IMR-90 (cell line): ENCODE measurements around the gene AGBL1. TPM values are rescaled to one million over a fixed set of nuclear protein-coding genes. Genes with fewer than 3 reads are reported as not detected.

Experiments used
- ATAC-seq: fragments of 200-7000 bp; cut with Tn5 transposase; 2 replicates; pipeline ENCODE4 v1.9.1; 2020; ENCODE audit warnings: low read depth, mild to moderate bottlenecking, moderate library complexity
- BruUV-seq: library from RNA; stranded (reverse); fragments of 400-500 nt; replicated peaks from 2 replicates; lab custom pipeline; 2021; lab: Mats Ljungman, UMichigan
- CTCF ChIA-PET: fragments of 300-600 bp; formaldehyde crosslinking; extraction: SDS; loops from one replicate; lab custom pipeline; 2021; ENCODE audit warnings: antibody characterized with exemption; lab: Yijun Ruan, JAX
- POLR2A ChIA-PET: fragments of 300-600 bp; sonication (Branson Sonifier 250); formaldehyde crosslinking; loops from one replicate; lab custom pipeline; 2022; ENCODE audit warnings: antibody characterized with exemption; ENCODE audit not compliant: unreplicated experiment; lab: Charles Lee
- DNase-seq: peaks from one replicate; pipeline ENCODE4 v3.0.0; 2013
- H2AFZ ChIP-seq: replicated peaks from 2 replicates; pipeline ENCODE3; 2013; ENCODE audit warnings: low read length, mild to moderate bottlenecking; ENCODE audit not compliant: poor library complexity
- H2AK5ac ChIP-seq: 2 replicates; pipeline ENCODE4 v1.6.1; 2013; ENCODE audit warnings: low read depth, low read length, inconsistent platforms
- H2AK9ac ChIP-seq: replicated peaks from 2 replicates; pipeline ENCODE3; 2013; ENCODE audit warnings: mild to moderate bottlenecking, low read depth, low read length, moderate library complexity; ENCODE audit not compliant: poor library complexity
- H2BK120ac ChIP-seq: 2 replicates; pipeline ENCODE4 v1.6.1; 2013; ENCODE audit warnings: low read depth, low read length, inconsistent platforms
- H2BK15ac ChIP-seq: 3 replicates; pipeline ENCODE4 v1.6.1; 2013; ENCODE audit warnings: low read depth, low read length, inconsistent platforms
- H2BK20ac ChIP-seq: 2 replicates; pipeline ENCODE4 v1.6.1; 2013; ENCODE audit warnings: low read depth, mild to moderate bottlenecking, inconsistent platforms, low read length, moderate library complexity
- H2BK5ac ChIP-seq: 2 replicates; pipeline ENCODE4 v1.6.1; 2013; ENCODE audit warnings: mild to moderate bottlenecking, low read depth, low read length, inconsistent platforms; ENCODE audit not compliant: poor library complexity, severe bottlenecking
- H3K14ac ChIP-seq: replicated peaks from 2 replicates; pipeline ENCODE4 v1.6.1; 2013; ENCODE audit warnings: low read depth, low read length, inconsistent platforms
- H3K18ac ChIP-seq: 2 replicates; pipeline ENCODE4 v1.6.1; 2013; ENCODE audit warnings: low read depth, low read length, control low read depth
- H3K23ac ChIP-seq: 2 replicates; pipeline ENCODE4 v1.6.1; 2013; ENCODE audit warnings: low read depth, low read length, inconsistent platforms
- H3K27ac ChIP-seq: 2 replicates; pipeline ENCODE4 v1.5.1; 2013; ENCODE audit warnings: mild to moderate bottlenecking, control low read depth, low read length; ENCODE audit not compliant: insufficient read depth
- H3K27me3 ChIP-seq: 2 replicates; pipeline ENCODE4 v1.6.1; 2013; ENCODE audit warnings: low read length; ENCODE audit not compliant: control insufficient read depth, insufficient read depth
- H3K36me3 ChIP-seq: 2 replicates; pipeline ENCODE4 v1.6.1; 2013; ENCODE audit warnings: low read length, mixed read lengths; ENCODE audit not compliant: control insufficient read depth, insufficient read depth
- H3K4ac ChIP-seq: 2 replicates; pipeline ENCODE4 v1.6.1; 2013; ENCODE audit warnings: low read depth, low read length, inconsistent platforms
- H3K4me1 ChIP-seq: 2 replicates; pipeline ENCODE4 v1.6.1; 2013; ENCODE audit warnings: low read length, mixed read lengths; ENCODE audit not compliant: control insufficient read depth, insufficient read depth
- H3K4me2 ChIP-seq: 2 replicates; pipeline ENCODE4 v1.6.1; 2013; ENCODE audit warnings: low read depth, mild to moderate bottlenecking, control low read depth, low read length, moderate library complexity
- H3K4me3 ChIP-seq: 2 replicates; pipeline ENCODE4 v1.5.1; 2013; ENCODE audit warnings: low read depth, mild to moderate bottlenecking, control low read depth, low read length, moderate library complexity; ENCODE audit not compliant: insufficient read depth
- H3K56ac ChIP-seq: 2 replicates; pipeline ENCODE4 v1.6.1; 2013; ENCODE audit warnings: low read length, inconsistent platforms; ENCODE audit not compliant: insufficient read depth; ENCODE audit errors: extremely low read depth
- H3K79me1 ChIP-seq, 2 experiments: 2 replicates each; pipeline ENCODE4 v1.6.1; 2013; ENCODE audit warnings: low read length in 2 of 2, inconsistent platforms in 1 of 2, low read depth in 1 of 2
- H3K9ac ChIP-seq: 2 replicates; pipeline ENCODE4 v1.6.1; 2013; ENCODE audit warnings: low read depth, low read length, control low read depth
- H3K9me1 ChIP-seq: 2 replicates; pipeline ENCODE4 v1.6.1; 2013; ENCODE audit warnings: low read length, inconsistent platforms; ENCODE audit not compliant: insufficient read depth
- H3K9me3 ChIP-seq: 2 replicates; pipeline ENCODE4 v1.6.1; 2013; ENCODE audit warnings: low read length; ENCODE audit not compliant: control insufficient read depth, insufficient read depth
- H4K20me1 ChIP-seq: 2 replicates; pipeline ENCODE4 v1.6.1; 2013; ENCODE audit warnings: low read length, inconsistent platforms; ENCODE audit not compliant: insufficient read depth
- H4K5ac ChIP-seq: 2 replicates; pipeline ENCODE4 v1.6.1; 2013; ENCODE audit warnings: mild to moderate bottlenecking, low read depth, low read length, control low read depth
- H4K8ac ChIP-seq, 2 experiments: 2 replicates each; pipeline ENCODE4 v1.6.1; 2013; ENCODE audit warnings: low read depth in 2 of 2, low read length in 2 of 2, control low read depth in 1 of 2, inconsistent platforms in 1 of 2
- H4K91ac ChIP-seq: 2 replicates; pipeline ENCODE4 v1.6.1; 2013; ENCODE audit warnings: low read depth, low read length, inconsistent platforms; ENCODE audit not compliant: insufficient read depth
- BHLHE40 ChIP-seq: fragments of 150-350 bp; IDR thresholded peaks from 2 replicates; pipeline ENCODE4 v1.6.1; 2016; ENCODE audit warnings: mild to moderate bottlenecking, low read depth, low read length
- CEBPB ChIP-seq: IDR thresholded peaks from 2 replicates; pipeline ENCODE4 v1.6.1; 2012; ENCODE audit warnings: low read depth, low read length, improper control_type of control experiment
- CHD1 ChIP-seq: IDR thresholded peaks from 2 replicates; pipeline ENCODE4 v1.6.1; 2012; ENCODE audit warnings: low read depth, low read length, improper control_type of control experiment
- CTCF ChIP-seq: conservative IDR thresholded peaks from 2 replicates; pipeline ENCODE4 v1.5.1; 2012; ENCODE audit warnings: mild to moderate bottlenecking, low read depth, low read length, improper control_type of control experiment
- FOS ChIP-seq: fragments of 150-350 bp; IDR thresholded peaks from 2 replicates; pipeline ENCODE4 v1.6.1; 2016; ENCODE audit warnings: low read depth, low read length
- MAFK ChIP-seq: IDR thresholded peaks from 2 replicates; pipeline ENCODE4 v1.6.1; 2012; ENCODE audit warnings: low read depth, low read length, improper control_type of control experiment
- MAZ ChIP-seq: IDR thresholded peaks from 2 replicates; pipeline ENCODE4 v1.6.1; 2012; ENCODE audit warnings: low read depth, mild to moderate bottlenecking, low read length, improper control_type of control experiment, moderate library complexity, borderline replicate concordance
- MXI1 ChIP-seq: IDR thresholded peaks from 2 replicates; pipeline ENCODE4 v1.6.1; 2012; ENCODE audit warnings: low read depth, mild to moderate bottlenecking, low read length, moderate library complexity, borderline replicate concordance
- NFE2L2 ChIP-seq: fragments of 150-350 bp; IDR thresholded peaks from 2 replicates; pipeline ENCODE4 v1.6.1; 2016; ENCODE audit warnings: low read depth, mild to moderate bottlenecking, low read length
- POLR2A ChIP-seq: IDR thresholded peaks from 2 replicates; pipeline ENCODE4 v1.6.1; 2012; ENCODE audit warnings: mild to moderate bottlenecking, low read depth, low read length
- RAD21 ChIP-seq: IDR thresholded peaks from 2 replicates; pipeline ENCODE4 v1.6.1; 2012; ENCODE audit warnings: low read length, improper control_type of control experiment
- RCOR1 ChIP-seq: IDR thresholded peaks from 2 replicates; pipeline ENCODE4 v1.6.1; 2012; ENCODE audit warnings: mild to moderate bottlenecking, low read length, improper control_type of control experiment; ENCODE audit not compliant: insufficient replicate concordance
- RFX5 ChIP-seq: IDR thresholded peaks from 2 replicates; pipeline ENCODE4 v1.8.0; 2012; ENCODE audit warnings: low read depth, mild to moderate bottlenecking, low read length, moderate library complexity
- SMC3 ChIP-seq: fragments of 150-350 bp; IDR thresholded peaks from 2 replicates; pipeline ENCODE4 v1.6.1; 2016; ENCODE audit warnings: low read depth, mild to moderate bottlenecking, antibody characterized with exemption, low read length, moderate library complexity
- WGBS, 2 experiments: methylation state at CpG; one replicate each; pipeline versions ENCODE4 v1.1.5 to v1.1.7; 2013; ENCODE audit warnings: missing lambda C conversion rate in 2 of 2; ENCODE audit not compliant: insufficient read length in 1 of 2; ENCODE audit errors: extremely low coverage in 2 of 2; 5-methylcytosine and 5-hydroxymethylcytosine counted together
- dilution Hi-C: fragments of 300-500 bp; cut with HindIII; formaldehyde crosslinking; loops from one replicate; pipeline ENCODE4 v1.14.3; 2018; ENCODE audit warnings: low sequenced_read_pairs; ENCODE audit not compliant: unreplicated experiment
- in situ Hi-C: fragments of 300-500 bp; cut with MboI; formaldehyde crosslinking; loops from 3 replicates; pipeline ENCODE4 v1.14.3; 2019; ENCODE audit warnings: low sequenced_read_pairs, inconsistent platforms, mixed read lengths
- intact Hi-C: fragments of 100-400 bp; cut with micrococcal nuclease; formaldehyde crosslinking; loops from 2 replicates; pipeline ENCODE4 v1.10.0; 2022
- polyA plus RNA-seq, 3 experiments: library from polyadenylated mRNA; depleted of rRNA; stranded (reverse); fragments of >200 nt; gene quantifications; 2 replicates each; pipeline ENCODE4 v1.2.3, GENCODE V29; 2012; ENCODE audit warnings: low replicate concordance in 1 of 3
- total RNA-seq: library from RNA; depleted of rRNA; stranded (reverse); fragments of >200 nt; gene quantifications from 2 replicates; pipeline ENCODE4 v1.2.3, GENCODE V29; 2012
- TF ChIP-seq, protein P1 (sequence below): fragments of 150-350 bp; IDR thresholded peaks from 2 replicates; pipeline ENCODE4 v1.6.1; 2017; ENCODE audit warnings: mild to moderate bottlenecking, antibody characterized with exemption, low read length, low read depth
- TF ChIP-seq, protein P2 (sequence below): fragments of 150-350 bp; IDR thresholded peaks from 2 replicates; pipeline ENCODE4 v1.6.1; 2016; ENCODE audit warnings: low read depth, mild to moderate bottlenecking, low read length, moderate library complexity, borderline replicate concordance

AGBL1 gene
- total and polyA plus RNA-seq, 2 of the 4 experiments (the other 2 are of a cell fraction): not detected

DNA sequence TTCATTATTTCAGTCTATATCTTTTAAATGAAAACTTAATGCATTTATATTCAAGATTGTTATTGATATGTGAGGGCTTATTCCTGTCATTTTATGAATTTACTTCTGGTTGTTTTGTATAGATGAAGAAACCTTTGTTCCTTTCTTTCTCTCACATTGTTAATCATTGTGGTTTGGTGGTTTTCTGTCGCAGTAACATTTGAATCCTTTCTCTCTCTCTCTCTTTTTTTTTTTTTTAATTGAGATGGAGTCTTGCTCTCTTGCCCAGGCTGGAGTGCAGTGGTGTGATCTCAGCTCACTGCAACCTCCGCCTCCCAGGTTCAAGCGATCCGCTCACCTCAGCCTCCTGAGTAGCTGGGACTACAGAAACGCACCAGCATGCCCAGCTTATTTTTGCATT lies 22.1 kb downstream of the AGBL1 start:
- H2BK15ac ChIP-seq: no peak overlapping the region
- no peak overlapping the region for H2AFZ ChIP-seq
- H3K18ac ChIP-seq: no peak overlapping the region
- no peak overlapping the region for H3K56ac ChIP-seq
- H4K20me1 ChIP-seq: no peaks in the 10 kb centered on the region
- intact Hi-C loops (no loop called here), in situ Hi-C loops (no loop called here), dilution Hi-C loops (no loop called here)
- H2BK120ac ChIP-seq: no peak overlapping the region
- H4K5ac ChIP-seq: no peak overlapping the region
- H2BK5ac ChIP-seq: no peak overlapping the region
- no TSS peak for BruUV-seq
- H3K4me1 ChIP-seq: no peaks in the 10 kb centered on the region
- POLR2A ChIA-PET: no interaction called here
- DNase-seq: no peak
- H4K8ac ChIP-seq: no peak overlapping the region
- no peak overlapping the region for H3K9ac ChIP-seq
- no peak overlapping the region for H2BK20ac ChIP-seq
- H3K27me3 ChIP-seq: no peaks in the 10 kb centered on the region
- CTCF ChIA-PET: interaction anchor here (0.6 kb wide), 1 partner anchor 160 kb away, joined by 4 read pairs; no protein-coding TSS in a partner anchor
- H3K9me1 ChIP-seq: no peaks in the 10 kb centered on the region
- WGBS, 2 experiments: 60% methylated on average over 1 of the region's 5 CpGs; no CpG with 5 or more reads in 1 of the 2 experiments
- no peaks in the 10 kb centered on the region for H3K36me3 ChIP-seq
- H3K79me1 ChIP-seq: no peaks in the 10 kb centered on the region
- no peak overlapping the region for H2AK5ac ChIP-seq
- peaks cover 18% of the 10 kb centered on the region for H3K9me3 ChIP-seq
- no peak overlapping the region for H3K14ac ChIP-seq
- H3K4ac ChIP-seq: no peak overlapping the region
- no peak overlapping the region for H3K4me2 ChIP-seq
- H3K4me3 ChIP-seq: no peak overlapping the region
- H2AK9ac ChIP-seq: no peak overlapping the region
- ATAC-seq: no peak
- no peak overlapping the region for H3K27ac ChIP-seq
- TF ChIP-seq, protein P1, sequence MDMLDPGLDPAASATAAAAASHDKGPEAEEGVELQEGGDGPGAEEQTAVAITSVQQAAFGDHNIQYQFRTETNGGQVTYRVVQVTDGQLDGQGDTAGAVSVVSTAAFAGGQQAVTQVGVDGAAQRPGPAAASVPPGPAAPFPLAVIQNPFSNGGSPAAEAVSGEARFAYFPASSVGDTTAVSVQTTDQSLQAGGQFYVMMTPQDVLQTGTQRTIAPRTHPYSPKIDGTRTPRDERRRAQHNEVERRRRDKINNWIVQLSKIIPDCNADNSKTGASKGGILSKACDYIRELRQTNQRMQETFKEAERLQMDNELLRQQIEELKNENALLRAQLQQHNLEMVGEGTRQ: no peak
- TF ChIP-seq POLR2A (no peak), FOS (no peak), CHD1 (no peak), MAZ (no peak), NFE2L2 (no peak), RCOR1 (no peak), MAFK (no peak), CEBPB (no peak), MXI1 (no peak), SMC3 (no peak), RAD21 (no peak), RFX5 (no peak), CTCF (no peak), BHLHE40 (no peak)
- TF ChIP-seq, protein P2, sequence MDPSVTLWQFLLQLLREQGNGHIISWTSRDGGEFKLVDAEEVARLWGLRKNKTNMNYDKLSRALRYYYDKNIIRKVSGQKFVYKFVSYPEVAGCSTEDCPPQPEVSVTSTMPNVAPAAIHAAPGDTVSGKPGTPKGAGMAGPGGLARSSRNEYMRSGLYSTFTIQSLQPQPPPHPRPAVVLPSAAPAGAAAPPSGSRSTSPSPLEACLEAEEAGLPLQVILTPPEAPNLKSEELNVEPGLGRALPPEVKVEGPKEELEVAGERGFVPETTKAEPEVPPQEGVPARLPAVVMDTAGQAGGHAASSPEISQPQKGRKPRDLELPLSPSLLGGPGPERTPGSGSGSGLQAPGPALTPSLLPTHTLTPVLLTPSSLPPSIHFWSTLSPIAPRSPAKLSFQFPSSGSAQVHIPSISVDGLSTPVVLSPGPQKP: no peak
- no peak overlapping the region for H4K91ac ChIP-seq
- no peak overlapping the region for H3K23ac ChIP-seq
